ACC112 (cell line): ENCODE results near the gene MDC1.

Experiments
- H2AFZ ChIP-seq: fragments of 200-600 bp; sonication (generic); one replicate; pipeline ENCODE4 v1.6.0; 2017; ENCODE audit warnings: antibody characterized with exemption, low read length; ENCODE audit not compliant: unreplicated experiment
- H3K27ac ChIP-seq: fragments of 200-600 bp; sonication (generic); 2 replicates; pipeline ENCODE4 v1.5.1; 2014; ENCODE audit warnings: low read depth, mild to moderate bottlenecking, antibody characterized with exemption, low read length, moderate library complexity
- H3K27me3 ChIP-seq: fragments of 200-600 bp; sonication (generic); 2 replicates; pipeline ENCODE4 v1.6.1; 2014; ENCODE audit warnings: mild to moderate bottlenecking, antibody characterized with exemption, low read length, moderate library complexity, mixed read lengths; ENCODE audit not compliant: insufficient read depth
- H3K36me3 ChIP-seq: fragments of 200-600 bp; sonication (generic); 2 replicates; pipeline ENCODE4 v1.6.1; 2016; ENCODE audit warnings: mild to moderate bottlenecking, antibody characterized with exemption, low read length, moderate library complexity, mixed read lengths; ENCODE audit not compliant: insufficient read depth
- H3K4me1 ChIP-seq: fragments of 200-600 bp; sonication (generic); one replicate; pipeline ENCODE4 v1.6.1; 2016; ENCODE audit warnings: low read length, mixed read lengths; ENCODE audit not compliant: insufficient read depth, unreplicated experiment, control insufficient read depth
- H3K4me3 ChIP-seq: fragments of 200-600 bp; sonication (generic); 2 replicates; pipeline ENCODE4 v1.5.1; 2014; ENCODE audit warnings: mild to moderate bottlenecking, low read depth, low read length
- H3K79me2 ChIP-seq: fragments of 200-600 bp; sonication (generic); one replicate; pipeline ENCODE4 v1.6.0; 2016; ENCODE audit warnings: low read length; ENCODE audit not compliant: control insufficient read depth, unreplicated experiment, insufficient read depth

Gene MDC1

GRCh38 chr6:30712441-30712945 is 4.6 kb downstream of the MDC1 start:
- Histone ChIP-seq H3K36me3 (peaks cover 50% of the 10 kb centered on the region), H2AFZ (no peak overlapping the region), H3K79me2 (peaks cover 20% of the 10 kb centered on the region), H3K27ac (no peak overlapping the region), H3K4me1 (peaks cover 10% of the 10 kb centered on the region), H3K4me3 (no peak overlapping the region), H3K27me3 (no peaks in the 10 kb centered on the region)

DNA sequence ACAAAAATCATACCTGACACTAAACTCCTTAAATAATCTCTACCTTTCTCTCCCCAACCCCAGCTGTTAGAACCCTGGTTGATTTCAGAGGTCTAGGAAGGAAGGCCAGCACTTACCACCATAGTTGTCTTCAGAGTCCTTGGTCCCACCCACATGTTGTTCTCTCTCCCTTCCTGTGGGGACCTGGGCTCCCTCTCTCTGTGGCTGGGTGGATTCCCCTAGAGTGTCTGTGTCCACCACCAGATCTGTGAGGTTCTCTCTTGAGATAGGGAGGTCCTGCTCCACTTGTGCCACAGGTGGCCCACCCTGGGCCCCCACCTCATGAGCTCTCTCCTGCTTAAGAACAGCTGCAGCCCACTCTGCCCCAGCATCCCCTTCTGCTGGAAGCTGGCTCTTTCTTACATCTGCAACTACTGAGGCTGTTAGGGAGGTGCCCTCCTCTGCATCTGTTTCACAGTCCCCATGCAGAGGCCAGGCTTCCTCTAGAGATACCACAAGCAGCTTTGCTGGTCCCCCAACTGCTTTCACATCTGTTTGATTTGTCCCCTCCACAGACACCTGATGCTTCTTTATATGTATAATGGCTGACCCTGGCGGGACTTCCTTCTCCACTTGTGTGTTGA is 5.2 kb downstream of the MDC1 start:
- H3K36me3 ChIP-seq = peaks cover 50% of the 10 kb centered on the region
- H3K79me2 ChIP-seq = peaks cover 19% of the 10 kb centered on the region
- no peaks in the 10 kb centered on the region for H3K27me3 ChIP-seq
- peaks cover 10% of the 10 kb centered on the region for H3K4me1 ChIP-seq
- H3K4me3 ChIP-seq = no peak overlapping the region
- no peak overlapping the region for H2AFZ ChIP-seq
- H3K27ac ChIP-seq = no peak overlapping the region

DNA sequence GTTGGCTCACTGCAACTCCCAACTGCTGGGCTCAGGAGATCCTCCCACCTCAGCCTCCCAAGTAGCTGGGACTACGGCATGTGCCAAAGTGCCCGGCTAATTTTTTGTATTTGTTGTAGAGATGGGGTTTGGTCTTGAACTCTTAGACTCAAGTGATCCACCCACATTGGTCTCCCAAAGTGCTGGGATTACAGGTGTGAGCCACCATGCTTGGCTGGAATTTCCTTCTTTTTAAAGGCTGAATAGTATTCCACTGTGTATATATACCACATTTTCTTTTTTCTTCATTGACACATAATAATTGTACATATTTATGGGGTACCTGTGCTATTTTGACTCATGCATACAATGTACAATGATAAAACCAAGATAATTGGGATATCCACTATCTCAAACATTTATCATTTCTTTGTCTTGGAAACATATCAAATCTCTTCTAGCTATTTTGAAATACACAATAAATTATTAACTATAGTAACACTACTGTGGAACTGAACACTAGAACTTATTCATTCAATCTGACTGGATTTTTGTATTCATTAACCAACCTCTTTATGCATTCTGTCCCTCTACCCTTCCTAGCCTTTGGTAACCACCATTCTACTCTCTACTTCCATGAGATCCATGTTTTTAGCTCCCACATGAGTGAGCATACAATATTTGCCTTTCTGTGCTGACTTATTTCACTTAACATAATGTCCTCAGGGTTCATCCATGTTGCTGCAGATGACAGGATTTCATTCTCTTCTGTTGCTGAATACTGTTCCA is 7.8 kb downstream of the MDC1 start:
- Histone ChIP-seq H3K4me1 (no peaks in the 10 kb centered on the region), H3K27me3 (no peaks in the 10 kb centered on the region), H3K79me2 (no peaks in the 10 kb centered on the region), H3K4me3 (no peak overlapping the region), H2AFZ (no peak overlapping the region), H3K27ac (no peak overlapping the region), H3K36me3 (peaks cover 41% of the 10 kb centered on the region)

DNA sequence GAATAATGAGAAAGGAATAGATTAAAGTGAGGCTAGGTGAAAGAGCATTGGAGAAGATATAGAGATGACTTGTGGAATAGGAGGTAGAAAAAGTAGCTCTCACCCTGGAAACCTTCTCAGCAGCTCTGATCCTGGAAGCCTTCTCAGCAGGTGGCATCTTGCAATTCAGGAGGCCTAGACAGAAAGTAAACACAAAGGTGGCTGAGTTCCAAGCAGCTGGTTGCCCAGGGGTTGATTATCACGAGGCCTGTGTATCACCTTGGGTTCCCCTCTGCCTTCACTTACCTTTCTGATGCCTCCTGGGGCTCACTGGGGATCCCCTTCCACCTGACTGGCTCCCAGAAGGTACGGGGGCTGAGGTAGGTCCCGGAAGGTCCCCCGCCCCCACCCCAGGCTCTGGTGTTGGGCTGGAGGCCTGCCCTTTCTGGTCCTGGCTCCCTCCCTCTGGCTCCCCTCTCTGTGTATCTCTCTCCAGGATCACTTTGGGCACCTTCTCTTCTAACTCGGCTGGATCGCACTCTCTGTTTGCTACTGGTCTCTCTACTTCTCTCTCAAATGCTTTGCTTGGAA is 9.7 kb downstream of the MDC1 start:
- Histone ChIP-seq H3K36me3 (peaks cover 31% of the 10 kb centered on the region), H3K27me3 (no peaks in the 10 kb centered on the region), H2AFZ (no peak overlapping the region), H3K27ac (no peak overlapping the region), H3K79me2 (no peaks in the 10 kb centered on the region), H3K4me3 (no peak overlapping the region), H3K4me1 (no peaks in the 10 kb centered on the region)

GRCh38 chr6:30705620-30706019 is 11.5 kb downstream of the MDC1 start:
- no peak overlapping the region for H3K4me3 ChIP-seq
- no peak overlapping the region for H3K27ac ChIP-seq
- H3K4me1 ChIP-seq = no peaks in the 10 kb centered on the region
- peaks cover 14% of the 10 kb centered on the region for H3K36me3 ChIP-seq
- no peaks in the 10 kb centered on the region for H3K79me2 ChIP-seq
- no peak overlapping the region for H2AFZ ChIP-seq
- no peaks in the 10 kb centered on the region for H3K27me3 ChIP-seq

DNA sequence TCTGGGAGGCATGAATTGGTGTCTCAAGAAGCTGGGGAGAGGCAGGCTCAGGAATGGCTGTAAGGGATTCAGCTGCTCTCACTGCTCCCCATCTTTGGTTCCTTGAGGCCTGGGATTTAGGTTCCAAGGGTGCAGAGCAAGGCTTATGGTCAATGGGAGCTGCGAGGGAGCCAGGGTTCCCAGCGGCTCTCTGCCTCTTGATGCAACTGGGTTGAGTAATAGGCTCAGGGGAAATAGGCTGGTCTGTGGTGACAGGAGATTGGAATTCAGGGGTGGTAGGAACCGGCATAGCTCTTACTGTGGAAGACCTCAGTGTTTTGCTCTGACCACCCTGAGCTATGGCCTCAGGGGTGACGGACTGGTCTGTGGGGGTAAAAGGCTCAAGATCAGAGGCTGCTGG is 13.3 kb downstream of the MDC1 start:
- Histone ChIP-seq H3K79me2 (no peaks in the 10 kb centered on the region), H2AFZ (no peak overlapping the region), H3K27ac (no peak overlapping the region), H3K4me3 (no peak overlapping the region), H3K4me1 (no peaks in the 10 kb centered on the region), H3K36me3 (peaks cover 10% of the 10 kb centered on the region; the same call in 1 of the 2 replicates), H3K27me3 (no peaks in the 10 kb centered on the region)

DNA sequence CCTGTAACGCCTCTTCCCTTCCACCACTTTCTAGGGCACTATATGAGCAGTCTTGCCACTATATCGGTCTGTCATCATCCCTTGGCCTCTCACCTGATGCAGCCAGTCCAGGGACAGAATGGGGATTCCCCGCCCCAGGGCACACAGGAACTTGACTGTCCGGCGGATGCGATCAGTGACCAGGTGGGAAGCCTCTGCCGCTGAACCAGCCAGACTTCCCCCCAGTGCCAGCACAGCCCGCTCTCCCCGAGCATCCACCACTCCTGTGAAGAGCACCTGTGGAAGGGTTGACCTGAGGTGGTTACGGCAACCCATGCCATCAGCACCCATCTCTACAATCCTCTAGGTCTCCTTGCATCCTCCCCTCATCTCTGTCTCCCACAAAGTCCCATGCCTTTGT is 14.1 kb downstream of the MDC1 start:
- no peak overlapping the region for H2AFZ ChIP-seq
- no peaks in the 10 kb centered on the region for H3K79me2 ChIP-seq

DNA sequence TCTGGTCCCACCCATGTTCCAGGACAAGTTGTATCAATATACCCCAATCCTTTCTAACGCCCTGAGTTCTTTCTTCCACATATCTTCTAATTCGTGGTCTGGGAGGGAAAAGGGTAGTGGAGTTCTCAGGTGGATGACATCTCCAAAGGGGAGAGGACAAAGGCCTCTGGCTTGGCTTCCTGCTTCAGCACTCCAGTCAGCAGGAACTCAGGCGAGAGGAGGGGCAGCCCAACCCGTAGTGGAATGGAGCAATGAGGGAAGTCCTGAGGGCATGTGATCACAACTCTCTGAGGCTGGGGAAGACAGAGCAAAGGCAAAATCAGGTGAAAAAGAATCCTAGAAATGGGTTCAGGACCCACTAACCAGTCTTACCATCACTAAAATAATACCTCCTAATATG is 16.7 kb downstream of the MDC1 start:
- H2AFZ ChIP-seq = no peak overlapping the region
- no peaks in the 10 kb centered on the region for H3K27me3 ChIP-seq
- H3K27ac ChIP-seq = no peak overlapping the region
- H3K4me1 ChIP-seq = peaks cover 2% of the 10 kb centered on the region
- H3K4me3 ChIP-seq = no peak overlapping the region
- peaks cover 10% of the 10 kb centered on the region; the same call in 1 of the 2 replicates for H3K36me3 ChIP-seq
- H3K79me2 ChIP-seq = no peaks in the 10 kb centered on the region

More for the DNA sequence above, 14.1 kb downstream of the MDC1 start:
- Histone ChIP-seq H3K36me3 (peaks cover 10% of the 10 kb centered on the region; the same call in 1 of the 2 replicates), H3K27ac (no peak overlapping the region), H3K27me3 (no peaks in the 10 kb centered on the region), H3K4me3 (no peak overlapping the region), H3K4me1 (no peaks in the 10 kb centered on the region)

DNA sequence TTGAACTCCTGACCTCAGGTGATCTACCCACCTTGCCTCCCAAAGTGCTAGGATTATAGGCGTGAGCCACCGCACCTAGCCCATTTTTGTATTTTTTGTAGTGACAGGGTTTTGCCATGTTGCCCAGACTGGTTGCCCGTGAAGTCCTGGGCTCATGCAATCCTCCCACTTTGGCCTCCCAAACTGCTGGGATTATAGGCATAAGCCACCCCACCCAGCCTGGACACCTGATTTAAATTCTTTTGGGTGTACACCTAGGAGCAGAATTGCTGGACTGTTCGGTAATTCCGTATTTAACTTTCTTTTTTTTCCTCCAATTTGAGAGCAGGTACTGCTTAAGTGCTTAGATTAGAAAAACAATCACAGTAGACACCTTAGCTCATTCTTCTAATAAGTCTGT is 20.6 kb downstream of the MDC1 start:
- H3K27ac ChIP-seq = no peak overlapping the region
- H3K27me3 ChIP-seq = no peaks in the 10 kb centered on the region
- H3K36me3 ChIP-seq = 0 out of 2 replicates have a peak, but pooled peaks cover 3% of the 10 kb centered on the region
- H3K4me1 ChIP-seq = peaks cover 12% of the 10 kb centered on the region
- no peaks in the 10 kb centered on the region for H3K79me2 ChIP-seq
- no peak overlapping the region for H3K4me3 ChIP-seq
- H2AFZ ChIP-seq = no peak overlapping the region

DNA sequence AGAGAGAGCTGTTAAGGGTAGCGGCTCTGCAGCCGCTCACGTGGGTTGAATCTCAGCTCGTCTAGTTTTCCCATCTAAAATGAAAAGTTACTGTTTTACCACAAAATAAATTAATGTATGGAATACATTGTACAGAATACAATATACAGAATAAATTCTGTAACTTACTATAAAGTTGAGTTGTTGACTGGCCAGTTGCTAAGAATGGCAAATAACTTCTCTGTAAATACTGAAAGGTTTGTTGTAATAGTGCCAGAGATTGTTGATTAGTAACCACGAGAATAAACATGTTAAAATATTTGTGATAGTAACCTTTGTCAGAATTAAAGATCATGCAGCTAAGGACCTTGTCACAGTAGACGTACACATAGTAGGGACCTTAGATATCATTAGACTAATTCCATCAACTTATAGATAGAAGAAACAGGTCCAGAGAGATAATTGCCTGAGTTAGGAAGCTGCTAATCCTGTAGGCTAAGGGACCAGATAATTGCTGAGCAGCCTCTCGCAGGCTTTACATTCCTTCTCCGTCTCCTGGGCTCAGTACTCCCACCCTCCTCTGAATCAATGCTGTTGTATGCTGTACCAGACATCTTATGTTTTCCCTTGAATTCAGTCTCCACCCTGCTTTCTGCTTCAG is 25.8 kb downstream of the MDC1 start:
- Histone ChIP-seq H3K79me2 (peaks cover 30% of the 10 kb centered on the region), H2AFZ (peak overlapping the region; percentile 32), H3K27ac (peak overlapping the region; percentile 56), H3K4me3 (peak overlapping the region; percentile 77), H3K4me1 (peaks cover 40% of the 10 kb centered on the region), H3K36me3 (no peaks in the 10 kb centered on the region), H3K27me3 (no peaks in the 10 kb centered on the region)
